ENCODE data around the gene PWP1.

Gene PWP1

GRCh38 chr12:107667464-107667863 is 18.1 kb upstream of the PWP1 start:
- no peak for ATAC-seq
- TF ChIP-seq ISL1 (CRISPR knock-in tag; IDR thresholded peaks at IDR 0.05), result no peak
- TF ChIP-seq OSR1 (CRISPR knock-in tag; IDR thresholded peaks at IDR 0.05), result no peak
- no peak for TF ChIP-seq GLIS3 (CRISPR knock-in tag; IDR thresholded peaks at IDR 0.05)
- TF ChIP-seq ZNF565 (CRISPR knock-in tag; conservative IDR thresholded peaks at IDR 0.05; ENCODE audit: low read depth), result no peak
- TF ChIP-seq ZFP3 (CRISPR knock-in tag; IDR thresholded peaks at IDR 0.05), result no peak
- no peak for TF ChIP-seq ZFP30 (CRISPR knock-in tag; IDR thresholded peaks at IDR 0.05)
- no peak for TF ChIP-seq CSRNP3 (CRISPR knock-in tag; IDR thresholded peaks at IDR 0.05)
- no peak for TF ChIP-seq ZNF70 (CRISPR knock-in tag; IDR thresholded peaks at IDR 0.05)
- TF ChIP-seq TSHZ2 (CRISPR knock-in tag; IDR thresholded peaks at IDR 0.05), result no peak

- ATAC-seq, result no peak
- TF ChIP-seq ISL1 (CRISPR knock-in tag; IDR thresholded peaks at IDR 0.05) (no peak), SNAI2 (CRISPR knock-in tag; IDR thresholded peaks at IDR 0.05) (no peak), ARNTL (CRISPR knock-in tag; IDR thresholded peaks at IDR 0.05; ENCODE audit: borderline replicate concordance, low read depth) (no peak), PATZ1 (CRISPR knock-in tag; IDR thresholded peaks at IDR 0.05; ENCODE audit: borderline replicate concordance) (no peak), POU6F1 (CRISPR knock-in tag; IDR thresholded peaks at IDR 0.05; ENCODE audit: borderline replicate concordance, low read depth) (no peak), OSR1 (CRISPR knock-in tag; IDR thresholded peaks at IDR 0.05) (no peak), BACH2 (CRISPR knock-in tag; IDR thresholded peaks at IDR 0.05; ENCODE audit: borderline replicate concordance) (no peak), GLIS3 (CRISPR knock-in tag; IDR thresholded peaks at IDR 0.05) (no peak), ZC3H10 (CRISPR knock-in tag; IDR thresholded peaks at IDR 0.05) (no peak), ZNF70 (CRISPR knock-in tag; IDR thresholded peaks at IDR 0.05) (no peak), TCF4 (CRISPR knock-in tag; IDR thresholded peaks at IDR 0.05; ENCODE audit: borderline replicate concordance) (no peak), CREB5 (CRISPR knock-in tag; IDR thresholded peaks at IDR 0.05; ENCODE audit: low read depth) (no peak), TOX (CRISPR knock-in tag; IDR thresholded peaks at IDR 0.05; ENCODE audit: borderline replicate concordance) (no peak)
Observed at GRCh38 chr12:107668320-107669098, 17.1 kb upstream of the PWP1 start.

- ATAC-seq, result no peak
- TF ChIP-seq POU6F1 (CRISPR knock-in tag; IDR thresholded peaks at IDR 0.05; ENCODE audit: borderline replicate concordance, low read depth) (no peak), BACH2 (CRISPR knock-in tag; IDR thresholded peaks at IDR 0.05; ENCODE audit: borderline replicate concordance) (no peak)
Observed at GRCh38 chr12:107669946-107670345, 15.7 kb upstream of the PWP1 start.
